ENCODE data around the gene HIF3A.

GRCh38 chr19:46374536-46375475, 78.0 kb downstream of the HIF3A start:
- no peak for TF ChIP-seq MCM7 (IDR thresholded peaks at IDR 0.05)
- no peak for TF ChIP-seq ZFP30 (CRISPR knock-in tag; IDR thresholded peaks at IDR 0.05; ENCODE audit: borderline replicate concordance)
- TF ChIP-seq RREB1 (CRISPR knock-in tag; IDR thresholded peaks at IDR 0.05): no peak
- TF ChIP-seq SREBF1 (IDR thresholded peaks at IDR 0.05; ENCODE audit: borderline replicate concordance, low read depth, low read length): no peak
- no peak for TF ChIP-seq TAF7 (tag; IDR thresholded peaks at IDR 0.05)
- no peak for TF ChIP-seq ZNF589 (CRISPR knock-in tag; IDR thresholded peaks at IDR 0.05; ENCODE audit: low read depth)
- no peak for TF ChIP-seq LCOR (CRISPR knock-in tag; IDR thresholded peaks at IDR 0.05)
- TF ChIP-seq, protein P1, sequence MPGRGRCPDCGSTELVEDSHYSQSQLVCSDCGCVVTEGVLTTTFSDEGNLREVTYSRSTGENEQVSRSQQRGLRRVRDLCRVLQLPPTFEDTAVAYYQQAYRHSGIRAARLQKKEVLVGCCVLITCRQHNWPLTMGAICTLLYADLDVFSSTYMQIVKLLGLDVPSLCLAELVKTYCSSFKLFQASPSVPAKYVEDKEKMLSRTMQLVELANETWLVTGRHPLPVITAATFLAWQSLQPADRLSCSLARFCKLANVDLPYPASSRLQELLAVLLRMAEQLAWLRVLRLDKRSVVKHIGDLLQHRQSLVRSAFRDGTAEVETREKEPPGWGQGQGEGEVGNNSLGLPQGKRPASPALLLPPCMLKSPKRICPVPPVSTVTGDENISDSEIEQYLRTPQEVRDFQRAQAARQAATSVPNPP (IDR thresholded peaks at IDR 0.05; ENCODE audit: borderline replicate concordance, insufficient read depth, insufficient read length): no peak
